A673 (cell line): Measurements from ENCODE around the gene RPS16. TPM values are rescaled to one million over a fixed set of nuclear protein-coding genes. Genes with fewer than 3 reads are reported as not detected.

ENCODE experiments used
- BruUV-seq: library from RNA; stranded (reverse); fragments of 400-500 nt; replicated peaks from 2 replicates; lab custom pipeline; 2021; lab: Mats Ljungman, UMichigan
- CTCF ChIA-PET: fragments of 300-600 bp; sonication (Branson Sonifier 250); formaldehyde crosslinking; loops from one replicate; lab custom pipeline; 2022; ENCODE audit warnings: antibody characterized with exemption; lab: Charles Lee
- POLR2A ChIA-PET: fragments of 300-600 bp; sonication (Branson Sonifier 250); formaldehyde crosslinking; loops from one replicate; lab custom pipeline; 2022; ENCODE audit warnings: antibody characterized with exemption; ENCODE audit not compliant: low non-redundant PET; lab: Charles Lee
- DNase-seq: peaks from one replicate; pipeline ENCODE4 v3.0.0-alpha.2; 2015; ENCODE audit warnings: low spot score
- H3K27ac ChIP-seq: fragments of 200-600 bp; sonication (generic); 2 replicates; pipeline ENCODE4 v1.5.1; 2016; ENCODE audit warnings: mixed run types, low read depth, mild to moderate bottlenecking, mixed read lengths, antibody characterized with exemption, low read length; ENCODE audit not compliant: poor library complexity, severe bottlenecking
- H3K27me3 ChIP-seq: fragments of 200-600 bp; sonication (generic); replicated peaks from 2 replicates; pipeline ENCODE4 v1.6.1; 2017; ENCODE audit warnings: mixed run types, low read depth, mild to moderate bottlenecking, mixed read lengths, antibody characterized with exemption, low read length; ENCODE audit not compliant: insufficient read depth, poor library complexity
- H3K36me3 ChIP-seq: fragments of 200-600 bp; sonication (generic); 2 replicates; pipeline ENCODE4 v1.6.1; 2016; ENCODE audit warnings: mixed run types, mild to moderate bottlenecking, mixed read lengths, antibody characterized with exemption, low read length; ENCODE audit not compliant: insufficient read depth, poor library complexity, severe bottlenecking
- H3K4me1 ChIP-seq: fragments of 200-600 bp; sonication (generic); 2 replicates; pipeline ENCODE4 v1.6.1; 2017; ENCODE audit warnings: mixed run types, mild to moderate bottlenecking, mixed read lengths, antibody characterized with exemption, low read length; ENCODE audit not compliant: insufficient read depth, poor library complexity, severe bottlenecking
- H3K4me3 ChIP-seq: fragments of 200-600 bp; sonication (generic); 2 replicates; pipeline ENCODE4 v1.5.1; 2016; ENCODE audit warnings: low read depth, mixed run types, mild to moderate bottlenecking, mixed read lengths, low read length; ENCODE audit not compliant: poor library complexity, severe bottlenecking
- H3K9me3 ChIP-seq: fragments of 200-600 bp; sonication (generic); 2 replicates; pipeline ENCODE4 v1.6.1; 2016; ENCODE audit warnings: mixed run types, low read depth, mild to moderate bottlenecking, mixed read lengths, antibody characterized with exemption, low read length; ENCODE audit not compliant: poor library complexity, severe bottlenecking
- CTCF ChIP-seq: fragments of 300-800, 200-600 bp; sonication (generic); conservative IDR thresholded peaks from 2 replicates; pipeline ENCODE4 v1.5.1; 2017; ENCODE audit warnings: low read depth, mild to moderate bottlenecking, antibody characterized with exemption, low read length, moderate library complexity, mixed read lengths
- EZH2 ChIP-seq: fragments of 200-600 bp; sonication (generic); IDR thresholded peaks from 2 replicates; pipeline ENCODE4 v1.6.1; 2017; ENCODE audit warnings: borderline replicate concordance, low read depth, mild to moderate bottlenecking, mixed read lengths, antibody characterized with exemption, low read length; ENCODE audit not compliant: poor library complexity, severe bottlenecking
- intact Hi-C: fragments of 100-400 bp; cut with micrococcal nuclease; formaldehyde crosslinking; loops from one replicate; pipeline ENCODE4 v1.10.0; 2022; ENCODE audit not compliant: unreplicated experiment
- total RNA-seq: library from RNA; stranded (reverse); gene quantifications from 2 replicates; pipeline ENCODE4 v1.2.3, GENCODE V29; 2021

RPS16 gene
- total RNA-seq, 1 experiment from 2014 or later: 1,898 TPM

GRCh38 chr19:39413911-39414608 is 21.7 kb downstream of the RPS16 start:
- ChIA-PET POLR2A (interaction anchor here (0.6 to 1.5 kb wide), 3 partner anchors 15 to 22 kb away, joined by 3 to 9 read pairs (median 6); partner anchors contain the start of gene RPS16), CTCF (interaction anchor here (0.5 to 1.5 kb wide), 3 partner anchors 22 to 72 kb away, joined by 3 to 5 read pairs (median 4); partner anchors contain the start of genes RPS16 and SAMD4B)
- H3K27ac ChIP-seq: peak overlapping the region; percentile 97
- peaks cover 29% of the 10 kb centered on the region for H3K36me3 ChIP-seq
- H3K4me1 ChIP-seq: peaks cover 32% of the 10 kb centered on the region
- intact Hi-C loops: loop anchor here (5.0 kb wide), 1 partner anchor 292 kb away; no protein-coding TSS in a partner anchor
- TF ChIP-seq EZH2 (no peak), CTCF (0 out of 2 replicates have a peak, but pooled peaks have one; percentile 19)
- no TSS peak for BruUV-seq
- H3K9me3 ChIP-seq: no peaks in the 10 kb centered on the region
- DNase-seq: no peak
- no peaks in the 10 kb centered on the region for H3K27me3 ChIP-seq
- H3K4me3 ChIP-seq: peak overlapping the region; percentile 100

- Histone ChIP-seq H3K27me3 (no peaks in the 10 kb centered on the region), H3K4me1 (peaks cover 39% of the 10 kb centered on the region), H3K4me3 (peak overlapping the region; percentile 100), H3K27ac (peak overlapping the region; percentile 97), H3K36me3 (peaks cover 25% of the 10 kb centered on the region), H3K9me3 (no peaks in the 10 kb centered on the region)
- intact Hi-C loops: loop anchor here (5.0 kb wide), 1 partner anchor 291 kb away; no protein-coding TSS in a partner anchor
- peak; percentile 78 for DNase-seq
- no TSS peak for BruUV-seq
- ChIA-PET CTCF (interaction anchor here (0.6 to 1.5 kb wide), 2 partner anchors 22 to 71 kb away, joined by 3 to 5 read pairs; partner anchors contain the start of genes RPS16 and SAMD4B), POLR2A (interaction anchor here (1.3 to 1.5 kb wide), 2 partner anchors 15 to 23 kb away, joined by 6 to 9 read pairs; partner anchors contain the start of gene RPS16)
- TF ChIP-seq CTCF: no peak
- no peak for TF ChIP-seq EZH2
These were observed 22.4 kb downstream of the RPS16 start for GRCh38 chr19:39413272-39413910.

- Histone ChIP-seq H3K27me3 (no peaks in the 10 kb centered on the region), H3K4me3 (peak overlapping the region; percentile 100), H3K36me3 (peaks cover 27% of the 10 kb centered on the region), H3K4me1 (peaks cover 44% of the 10 kb centered on the region), H3K27ac (peak overlapping the region; percentile 97), H3K9me3 (no peaks in the 10 kb centered on the region)
- BruUV-seq: TSS peak; percentile 36
- POLR2A ChIA-PET: no interaction called here
- no peak; the same call in 1 of the 2 replicates for TF ChIP-seq CTCF
- TF ChIP-seq EZH2: no peak
- intact Hi-C loops: loop anchor here (1.0 to 5.0 kb wide), 2 partner anchors 16 to 291 kb away; no protein-coding TSS in a partner anchor
- DNase-seq: no peak
- CTCF ChIA-PET: interaction anchor here (0.7 kb wide), 1 partner anchor 211 kb away, joined by 5 read pairs; no protein-coding TSS in a partner anchor
These were observed 22.9 kb downstream of the RPS16 start for GRCh38 chr19:39412867-39413271.
